GM10266 (cell line): ENCODE data around the gene TCEAL9.

Experiments
- DNase-seq: peaks from one replicate; pipeline ENCODE4 v3.0.0; 2012; ENCODE audit errors: extremely low spot score
- CTCF ChIP-seq: IDR thresholded peaks from 2 replicates; pipeline ENCODE4 v1.5.1; 2012; ENCODE audit warnings: mild to moderate bottlenecking, low read depth; ENCODE audit not compliant: control insufficient read depth, insufficient read depth; ENCODE audit errors: missing control alignments

The TCEAL9 gene

GRCh38 chrX:103360916-103361315 is 4.6 kb downstream of the TCEAL9 start:
- TF ChIP-seq CTCF, result no peak
- no peak for DNase-seq

- DNase-seq, result no peak
Measured at GRCh38 chrX:103361798-103362197, 5.5 kb downstream of the TCEAL9 start.

GRCh38 chrX:103362474-103362873 is 6.2 kb downstream of the TCEAL9 start:
- no peak for DNase-seq
- no peak for TF ChIP-seq CTCF

More at GRCh38 chrX:103361798-103362197, 5.5 kb downstream of the TCEAL9 start:
- TF ChIP-seq CTCF, result no peak

- no peak for DNase-seq
- TF ChIP-seq CTCF, result no peak
Measured at GRCh38 chrX:103363046-103363445, 6.7 kb downstream of the TCEAL9 start.

GRCh38 chrX:103367502-103367901 is 11.2 kb downstream of the TCEAL9 start:
- no peak for DNase-seq
- TF ChIP-seq CTCF, result no peak

- DNase-seq, result no peak
- TF ChIP-seq CTCF, result no peak
Measured at GRCh38 chrX:103369479-103369878, 13.2 kb downstream of the TCEAL9 start.

- DNase-seq, result no peak
- no peak for TF ChIP-seq CTCF
Measured at GRCh38 chrX:103372886-103373285, 16.6 kb downstream of the TCEAL9 start.
